Inflammatory macrophage (primary cell): ENCODE measurements around the gene RETREG2.

Source experiments
- DNase-seq, 2 donors: peaks; one replicate each; pipeline ENCODE4 v3.0.0-alpha.2; 2020 to 2022

RETREG2 gene

GRCh38 chr2:219169930-219170654, 8.0 kb upstream of the RETREG2 start, which contains the start of gene SLC23A3:
SLC23A3 (minus strand) TSS chr2:219170029; CDS start chr2:219169984, 45 bp downstream.
- DNase-seq, result no peak

GRCh38 chr2:219171231-219171651, 6.8 kb upstream of the RETREG2 start:
- DNase-seq, result peak; percentile 49 to 60

- DNase-seq, result no peak
Observed at GRCh38 chr2:219172231-219173154, 5.6 kb upstream of the RETREG2 start.

GRCh38 chr2:219173176-219173575, 4.9 kb upstream of the RETREG2 start:
- DNase-seq, result no peak

GRCh38 chr2:219174146-219174545, 3.9 kb upstream of the RETREG2 start:
- DNase-seq, result no peak

- DNase-seq, result no peak
Observed at GRCh38 chr2:219174801-219175200, 3.3 kb upstream of the RETREG2 start.

- no peak for DNase-seq
Observed at GRCh38 chr2:219175486-219175885, 2.6 kb upstream of the RETREG2 start.

- peak; percentile 19 to 51 for DNase-seq
Observed at GRCh38 chr2:219175928-219176817, 1.9 kb upstream of the RETREG2 start.

- DNase-seq, result peak; percentile 82 to 91
Observed at GRCh38 chr2:219176818-219177551, 1.1 kb upstream of the RETREG2 start, which contains the start of gene CNPPD1. CNPPD1 (minus strand) TSS chr2:219176925; CDS start chr2:219176828, 97 bp downstream.

- DNase-seq, result peak in 1 of 2 donors; percentile 36
Observed at GRCh38 chr2:219178377-219179175, 501 bp downstream of the RETREG2 start.

- DNase-seq, result no peak
Observed at GRCh38 chr2:219179601-219180465, 1.8 kb downstream of the RETREG2 start.

- no peak for DNase-seq
Observed at GRCh38 chr2:219180961-219181360, 2.9 kb downstream of the RETREG2 start.

- no peak for DNase-seq
Observed at GRCh38 chr2:219181531-219181930, 3.5 kb downstream of the RETREG2 start.

GRCh38 chr2:219182331-219183150, 4.5 kb downstream of the RETREG2 start:
- DNase-seq, result peak; percentile 63 to 65

- DNase-seq, result no peak
Observed at GRCh38 chr2:219183151-219183772, 5.2 kb downstream of the RETREG2 start.

- no peak for DNase-seq
Observed at GRCh38 chr2:219184121-219184520, 6.0 kb downstream of the RETREG2 start.

- DNase-seq, result no peak
Observed at GRCh38 chr2:219186754-219187456, 8.8 kb downstream of the RETREG2 start.

- no peak for DNase-seq
Observed at GRCh38 chr2:219197388-219197787, 19.3 kb downstream of the RETREG2 start.
